Measurements from ENCODE around the gene ITGA11.

- TF ChIP-seq CTCF (IDR thresholded peaks at IDR 0.05; ENCODE audit: low read length) (no peak), EZH2 (IDR thresholded peaks at IDR 0.05; ENCODE audit: borderline replicate concordance, low read length) (no peak)
Measured at GRCh38 chr15:68315035-68315434, 116.9 kb downstream of the ITGA11 start.

Measured in OCI-LY1 (cell line).